Measurements from ENCODE around the gene THSD4. TPM values are rescaled to one million over a fixed set of nuclear protein-coding genes. Genes with fewer than 3 reads are reported as not detected.

THSD4 gene
- total and polyA plus RNA-seq, 2 experiments from 2014 or later, result 5.1 to 25.5 TPM

DNA sequence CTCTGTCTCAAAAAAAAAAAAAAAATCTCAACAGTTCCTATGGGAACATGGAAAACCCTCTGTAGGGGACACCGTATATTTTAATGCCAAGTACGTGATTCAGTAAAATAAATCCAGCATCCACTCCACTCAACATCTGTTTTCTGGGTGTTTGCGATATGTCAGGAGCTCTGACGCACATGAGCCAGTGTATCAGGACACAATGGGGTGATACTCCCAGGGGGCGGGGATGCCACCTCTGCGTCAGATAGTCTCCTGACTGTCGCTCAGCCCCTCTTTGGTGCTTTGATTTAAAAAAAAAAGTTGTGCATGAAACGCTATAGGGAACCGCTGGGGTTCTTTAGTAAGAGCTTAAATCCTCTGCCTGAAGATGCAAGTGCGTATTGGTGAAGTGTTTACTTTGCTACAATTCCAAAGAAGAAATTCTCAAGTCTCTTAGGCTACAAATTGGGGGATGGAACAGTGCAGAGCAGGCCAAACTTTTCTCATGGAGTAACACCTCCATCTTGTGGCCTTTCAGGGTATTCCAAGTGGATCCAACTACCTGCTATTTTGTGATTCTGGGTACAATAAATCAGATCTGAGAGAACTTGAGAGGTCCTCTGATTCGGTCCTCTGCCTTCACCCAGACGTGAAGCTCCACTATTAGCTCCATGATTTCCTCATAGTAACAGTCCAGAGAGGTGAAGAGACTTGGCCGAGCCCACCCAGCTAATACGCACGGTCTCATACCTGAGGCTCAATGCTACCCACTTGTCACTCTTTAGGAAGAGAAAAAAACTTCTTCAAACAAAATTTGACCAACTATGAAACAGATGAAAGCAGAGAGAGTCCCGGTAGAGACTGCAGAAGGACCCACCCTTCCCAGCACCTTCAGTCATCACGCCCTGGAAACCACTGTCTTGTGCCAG lies 685.8 kb downstream of the THSD4 start:
- TF ChIP-seq, protein P1, sequence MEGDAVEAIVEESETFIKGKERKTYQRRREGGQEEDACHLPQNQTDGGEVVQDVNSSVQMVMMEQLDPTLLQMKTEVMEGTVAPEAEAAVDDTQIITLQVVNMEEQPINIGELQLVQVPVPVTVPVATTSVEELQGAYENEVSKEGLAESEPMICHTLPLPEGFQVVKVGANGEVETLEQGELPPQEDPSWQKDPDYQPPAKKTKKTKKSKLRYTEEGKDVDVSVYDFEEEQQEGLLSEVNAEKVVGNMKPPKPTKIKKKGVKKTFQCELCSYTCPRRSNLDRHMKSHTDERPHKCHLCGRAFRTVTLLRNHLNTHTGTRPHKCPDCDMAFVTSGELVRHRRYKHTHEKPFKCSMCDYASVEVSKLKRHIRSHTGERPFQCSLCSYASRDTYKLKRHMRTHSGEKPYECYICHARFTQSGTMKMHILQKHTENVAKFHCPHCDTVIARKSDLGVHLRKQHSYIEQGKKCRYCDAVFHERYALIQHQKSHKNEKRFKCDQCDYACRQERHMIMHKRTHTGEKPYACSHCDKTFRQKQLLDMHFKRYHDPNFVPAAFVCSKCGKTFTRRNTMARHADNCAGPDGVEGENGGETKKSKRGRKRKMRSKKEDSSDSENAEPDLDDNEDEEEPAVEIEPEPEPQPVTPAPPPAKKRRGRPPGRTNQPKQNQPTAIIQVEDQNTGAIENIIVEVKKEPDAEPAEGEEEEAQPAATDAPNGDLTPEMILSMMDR (IDR thresholded peaks at IDR 0.05; ENCODE audit: low read depth, low read length), result peak; percentile 83
- H3K27me3 ChIP-seq, result no peaks in the 10 kb centered on the region
- H3K4me1 ChIP-seq (ENCODE audit: low read depth), result peaks cover 12% of the 10 kb centered on the region
- no peak overlapping the region for H3K27ac ChIP-seq
- H3K36me3 ChIP-seq, result no peaks in the 10 kb centered on the region
- H3K4me3 ChIP-seq, result no peak overlapping the region
- H3K9me3 ChIP-seq (ENCODE audit: low read depth), result no peaks in the 10 kb centered on the region
- peak; percentile 77 to 85 for DNase-seq (ENCODE audit: low read depth in 1 of 2, low spot score in 1 of 2)

DNA sequence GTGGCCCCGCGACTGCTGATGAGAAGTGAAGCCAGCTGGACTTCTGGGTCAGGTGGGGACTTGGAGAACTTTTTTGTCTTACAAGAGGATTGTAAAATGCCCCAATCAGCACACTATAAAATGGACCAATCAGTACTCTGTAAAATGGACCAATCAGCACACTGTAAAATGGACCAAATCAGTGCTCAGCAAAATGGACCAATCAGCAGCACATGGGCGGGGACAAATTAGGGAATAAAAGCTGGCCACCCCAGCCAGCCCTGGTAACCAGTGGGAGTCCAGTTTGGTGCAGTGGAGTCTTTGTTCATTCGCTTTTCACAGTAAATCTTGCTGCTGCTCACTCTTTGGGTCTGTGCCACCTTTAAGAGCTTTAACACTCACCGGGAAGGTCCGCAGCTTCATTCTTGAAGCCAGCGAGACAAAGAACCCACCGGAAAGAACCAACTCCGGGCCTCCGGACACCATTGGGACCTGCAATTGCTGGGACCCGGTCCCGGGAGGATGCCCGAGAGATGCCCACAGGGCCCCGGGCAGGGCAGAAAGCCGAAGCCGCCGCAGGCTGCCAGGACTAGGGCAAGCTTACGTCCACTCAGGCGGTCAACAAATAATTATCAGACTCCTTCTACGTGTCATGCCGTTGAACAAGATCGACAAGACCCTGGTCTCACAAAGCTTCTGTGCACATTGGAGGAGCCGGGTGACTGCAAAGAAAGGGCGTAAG lies 686.8 kb downstream of the THSD4 start:
- Histone ChIP-seq H3K4me3 (no peak overlapping the region), H3K4me1 (ENCODE audit: low read depth) (peaks cover 22% of the 10 kb centered on the region), H3K27ac (no peak overlapping the region), H3K36me3 (no peaks in the 10 kb centered on the region), H3K9me3 (ENCODE audit: low read depth) (no peaks in the 10 kb centered on the region), H3K27me3 (no peaks in the 10 kb centered on the region)
- DNase-seq (ENCODE audit: low read depth in 1 of 2, low spot score in 1 of 2), result no peak
- TF ChIP-seq, protein P1 (IDR thresholded peaks at IDR 0.05; ENCODE audit: low read depth, low read length), result no peak

DNA sequence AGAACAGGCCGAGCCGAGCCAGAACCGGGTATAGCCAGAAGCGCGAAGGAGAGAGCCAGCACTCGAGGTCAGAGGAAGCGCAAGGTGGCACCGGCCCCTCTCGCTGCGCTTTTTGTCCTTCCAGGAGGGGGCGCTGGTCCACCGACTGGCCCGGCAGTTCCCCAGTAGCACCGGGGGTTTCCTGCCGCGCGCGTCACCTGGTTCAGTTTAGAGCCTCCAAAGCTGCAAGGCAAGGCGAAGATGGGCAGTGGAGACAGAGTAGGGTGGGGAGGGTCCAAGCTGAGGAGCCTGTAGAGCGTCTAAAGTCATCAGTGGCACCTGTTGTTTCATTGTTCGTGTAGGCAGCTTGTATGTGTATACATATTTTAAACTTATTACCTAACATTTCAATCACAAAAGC lies 687.5 kb downstream of the THSD4 start:
- DNase-seq (ENCODE audit: low read depth in 1 of 2, low spot score in 1 of 2), result peak in 1 of 2 donors; percentile 39
- Histone ChIP-seq H3K27ac (no peak overlapping the region), H3K4me1 (ENCODE audit: low read depth) (peaks cover 29% of the 10 kb centered on the region), H3K9me3 (ENCODE audit: low read depth) (no peaks in the 10 kb centered on the region), H3K36me3 (no peaks in the 10 kb centered on the region), H3K27me3 (no peaks in the 10 kb centered on the region), H3K4me3 (no peak overlapping the region)
- TF ChIP-seq, protein P1 (IDR thresholded peaks at IDR 0.05; ENCODE audit: low read depth, low read length), result peak; percentile 42

DNA sequence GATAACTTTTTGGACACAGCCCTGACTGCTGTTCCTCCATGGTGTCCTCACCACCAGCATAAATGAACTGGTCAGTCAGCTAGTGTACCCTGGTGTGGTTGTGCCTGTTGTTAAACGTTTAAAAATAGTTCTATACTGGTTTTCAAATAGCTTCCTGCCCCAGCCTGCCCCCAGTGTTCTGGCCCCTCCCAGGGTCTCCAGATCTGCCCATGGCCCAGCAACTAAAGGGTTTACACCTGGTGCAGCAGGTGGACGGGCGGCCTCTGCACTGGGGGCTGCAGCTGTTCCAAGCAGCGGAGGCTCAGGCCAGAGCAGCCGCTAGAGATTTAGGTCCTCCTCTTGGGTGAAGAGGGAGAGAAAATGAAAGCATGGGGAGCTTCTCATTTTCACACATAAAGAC lies 689.0 kb downstream of the THSD4 start:
- Histone ChIP-seq H3K27me3 (no peaks in the 10 kb centered on the region), H3K27ac (no peak overlapping the region), H3K36me3 (no peaks in the 10 kb centered on the region), H3K4me1 (ENCODE audit: low read depth) (peaks cover 38% of the 10 kb centered on the region), H3K4me3 (no peak overlapping the region), H3K9me3 (ENCODE audit: low read depth) (no peaks in the 10 kb centered on the region)
- TF ChIP-seq, protein P1 (IDR thresholded peaks at IDR 0.05; ENCODE audit: low read depth, low read length), result no peak
- no peak for DNase-seq (ENCODE audit: low read depth in 1 of 2, low spot score in 1 of 2)

DNA sequence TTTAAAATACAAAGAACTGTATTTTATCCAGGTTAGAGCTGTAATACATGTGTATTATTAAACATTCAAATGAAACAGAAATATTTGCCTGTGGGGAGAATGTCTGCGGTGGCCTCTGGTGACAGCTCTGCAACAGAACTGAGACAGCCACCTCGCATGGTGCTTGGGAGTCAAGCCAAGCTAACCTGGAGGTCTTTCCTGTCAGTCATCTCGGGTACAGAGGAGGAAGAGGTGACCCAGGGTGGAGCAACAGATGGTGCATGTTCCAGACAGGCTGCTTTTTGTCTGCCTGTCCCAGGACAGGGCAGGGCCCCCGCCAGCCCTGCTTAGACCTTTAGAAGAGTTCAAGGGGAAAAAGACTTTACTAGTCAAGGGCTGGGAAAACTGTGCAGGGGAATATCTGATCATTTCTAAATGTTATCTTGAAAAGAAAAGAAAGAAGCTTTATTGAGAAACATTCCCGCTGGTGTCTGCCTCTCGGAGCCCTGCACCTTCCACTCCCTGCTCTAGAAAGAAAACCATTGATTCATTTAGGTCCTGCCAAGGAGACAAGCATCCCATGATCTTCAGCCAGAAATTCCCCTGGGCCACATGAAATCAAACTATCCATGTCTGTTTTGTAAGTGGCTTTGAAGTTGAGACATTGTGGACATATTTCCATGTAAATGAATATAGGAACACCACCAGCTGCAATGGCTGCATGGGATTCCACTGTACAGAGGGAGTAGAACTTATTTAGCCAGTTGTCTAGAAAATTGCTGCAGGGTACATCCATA lies 689.6 kb downstream of the THSD4 start:
- H3K36me3 ChIP-seq, result no peaks in the 10 kb centered on the region
- no peak for DNase-seq (ENCODE audit: low read depth in 1 of 2, low spot score in 1 of 2)
- no peaks in the 10 kb centered on the region for H3K27me3 ChIP-seq
- H3K4me1 ChIP-seq (ENCODE audit: low read depth), result peaks cover 38% of the 10 kb centered on the region
- H3K27ac ChIP-seq, result no peak overlapping the region
- H3K4me3 ChIP-seq, result no peak overlapping the region
- TF ChIP-seq, protein P1 (IDR thresholded peaks at IDR 0.05; ENCODE audit: low read depth, low read length), result no peak
- H3K9me3 ChIP-seq (ENCODE audit: low read depth), result no peaks in the 10 kb centered on the region

Data from cardiac muscle cell (in vitro differentiated cells and primary cell).